ENCODE data around the gene ANGPTL2. TPM values are rescaled to one million over a fixed set of nuclear protein-coding genes. Genes with fewer than 3 reads are reported as not detected.

ANGPTL2 gene
- total RNA-seq, 1 donor from 2014 or later = 19.2 TPM

- Mint-ChIP-seq H3K9me3 (peaks cover 3% of the 10 kb centered on the region), H3K4me1 (peaks cover 22% of the 10 kb centered on the region), H3K36me3 (ENCODE audit: low read depth) (peaks cover 6% of the 10 kb centered on the region), H3K27me3 (ENCODE audit: low read depth) (no peaks in the 10 kb centered on the region), H3K4me3 (no peak overlapping the region), H3K27ac (ENCODE audit: unreplicated experiment) (no peak overlapping the region)
- TF ChIP-seq CTCF (conservative IDR thresholded peaks at IDR 0.05) = no peak
- DNase-seq (ENCODE audit: low read depth, low spot score) = no peak
These were observed 62.6 kb downstream of the ANGPTL2 start for GRCh38 chr9:127059765-127060361.

- TF ChIP-seq CTCF (conservative IDR thresholded peaks at IDR 0.05) = no peak
- Mint-ChIP-seq H3K9me3 (peaks cover 3% of the 10 kb centered on the region), H3K27me3 (ENCODE audit: low read depth) (no peaks in the 10 kb centered on the region), H3K4me3 (no peak overlapping the region), H3K27ac (ENCODE audit: unreplicated experiment) (peak overlapping the region; percentile 70), H3K36me3 (ENCODE audit: low read depth) (peaks cover 6% of the 10 kb centered on the region), H3K4me1 (peaks cover 22% of the 10 kb centered on the region)
- no peak for DNase-seq (ENCODE audit: low read depth, low spot score)
These were observed 63.4 kb downstream of the ANGPTL2 start for GRCh38 chr9:127059030-127059429.

GRCh38 chr9:127058645-127059021 is 63.8 kb downstream of the ANGPTL2 start:
- Mint-ChIP-seq H3K36me3 (ENCODE audit: low read depth) (peaks cover 6% of the 10 kb centered on the region), H3K27ac (ENCODE audit: unreplicated experiment) (no peak overlapping the region)
- TF ChIP-seq CTCF (conservative IDR thresholded peaks at IDR 0.05) = no peak

GRCh38 chr9:127058011-127058644 is 64.3 kb downstream of the ANGPTL2 start:
- peak overlapping the region; percentile 44 for H3K27ac Mint-ChIP-seq (ENCODE audit: unreplicated experiment)
- TF ChIP-seq CTCF (conservative IDR thresholded peaks at IDR 0.05) = no peak

More at GRCh38 chr9:127058645-127059021, 63.8 kb downstream of the ANGPTL2 start:
- Mint-ChIP-seq H3K9me3 (peaks cover 3% of the 10 kb centered on the region), H3K4me3 (no peak overlapping the region), H3K27me3 (ENCODE audit: low read depth) (no peaks in the 10 kb centered on the region), H3K4me1 (peaks cover 22% of the 10 kb centered on the region)
- DNase-seq (ENCODE audit: low read depth, low spot score) = no peak

GRCh38 chr9:127056446-127056845 is 66.0 kb downstream of the ANGPTL2 start:
- no peak for TF ChIP-seq CTCF (conservative IDR thresholded peaks at IDR 0.05)
- Mint-ChIP-seq H3K4me1 (peaks cover 22% of the 10 kb centered on the region), H3K27me3 (ENCODE audit: low read depth) (no peaks in the 10 kb centered on the region), H3K27ac (ENCODE audit: unreplicated experiment) (peak overlapping the region; percentile 89), H3K9me3 (peaks cover under 1% of the 10 kb centered on the region), H3K36me3 (ENCODE audit: low read depth) (peaks cover 3% of the 10 kb centered on the region), H3K4me3 (no peak overlapping the region)
- no peak for DNase-seq (ENCODE audit: low read depth, low spot score)

More at GRCh38 chr9:127058011-127058644, 64.3 kb downstream of the ANGPTL2 start:
- Mint-ChIP-seq H3K4me3 (no peak overlapping the region), H3K36me3 (ENCODE audit: low read depth) (peaks cover 6% of the 10 kb centered on the region), H3K4me1 (peaks cover 22% of the 10 kb centered on the region), H3K9me3 (peaks cover 3% of the 10 kb centered on the region), H3K27me3 (ENCODE audit: low read depth) (no peaks in the 10 kb centered on the region)
- no peak for DNase-seq (ENCODE audit: low read depth, low spot score)
